ENCODE measurements around the gene DNPH1.

DNA sequence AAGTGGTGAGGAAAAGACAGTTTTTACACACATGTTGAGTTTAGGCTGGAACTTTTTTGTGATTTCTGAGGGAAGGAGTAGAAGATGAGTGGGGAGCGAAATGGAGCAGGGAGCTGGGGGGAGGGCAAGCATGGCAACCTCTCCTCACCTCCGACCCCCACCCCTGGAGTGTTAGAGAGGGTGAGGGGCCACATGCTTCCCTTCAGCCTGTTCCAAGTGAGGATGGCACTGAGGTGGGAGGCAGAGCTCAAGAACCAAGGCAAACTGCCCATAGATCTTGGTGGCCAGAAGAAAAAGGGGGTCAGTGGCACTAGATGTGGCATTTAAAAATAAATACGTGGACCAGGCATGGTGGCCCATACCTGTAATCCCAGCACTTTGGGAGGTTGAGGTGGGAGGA lies 18.8 kb upstream of the DNPH1 start:
- TF ChIP-seq POLR2A (IDR thresholded peaks at IDR 0.05), result no peak
- TF ChIP-seq, protein P1, sequence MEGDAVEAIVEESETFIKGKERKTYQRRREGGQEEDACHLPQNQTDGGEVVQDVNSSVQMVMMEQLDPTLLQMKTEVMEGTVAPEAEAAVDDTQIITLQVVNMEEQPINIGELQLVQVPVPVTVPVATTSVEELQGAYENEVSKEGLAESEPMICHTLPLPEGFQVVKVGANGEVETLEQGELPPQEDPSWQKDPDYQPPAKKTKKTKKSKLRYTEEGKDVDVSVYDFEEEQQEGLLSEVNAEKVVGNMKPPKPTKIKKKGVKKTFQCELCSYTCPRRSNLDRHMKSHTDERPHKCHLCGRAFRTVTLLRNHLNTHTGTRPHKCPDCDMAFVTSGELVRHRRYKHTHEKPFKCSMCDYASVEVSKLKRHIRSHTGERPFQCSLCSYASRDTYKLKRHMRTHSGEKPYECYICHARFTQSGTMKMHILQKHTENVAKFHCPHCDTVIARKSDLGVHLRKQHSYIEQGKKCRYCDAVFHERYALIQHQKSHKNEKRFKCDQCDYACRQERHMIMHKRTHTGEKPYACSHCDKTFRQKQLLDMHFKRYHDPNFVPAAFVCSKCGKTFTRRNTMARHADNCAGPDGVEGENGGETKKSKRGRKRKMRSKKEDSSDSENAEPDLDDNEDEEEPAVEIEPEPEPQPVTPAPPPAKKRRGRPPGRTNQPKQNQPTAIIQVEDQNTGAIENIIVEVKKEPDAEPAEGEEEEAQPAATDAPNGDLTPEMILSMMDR (IDR thresholded peaks at IDR 0.05 in 4 of 5, conservative IDR thresholded peaks at IDR 0.05 in 1 of 5), result no peak
